ENCODE measurements around the gene GLI3.

GLI3 gene

GRCh38 chr7:42143711-42144600, 93.1 kb downstream of the GLI3 start:
- DNase-seq (ENCODE audit: low read depth), result peak; percentile 64

GRCh38 chr7:42142089-42142488, 94.9 kb downstream of the GLI3 start:
- DNase-seq (ENCODE audit: low read depth), result no peak

- DNase-seq (ENCODE audit: low read depth), result no peak
Measured at GRCh38 chr7:42139751-42140150, 97.3 kb downstream of the GLI3 start.

- no peak for DNase-seq (ENCODE audit: low read depth)
Measured at GRCh38 chr7:42138691-42139090, 98.3 kb downstream of the GLI3 start.

DNA sequence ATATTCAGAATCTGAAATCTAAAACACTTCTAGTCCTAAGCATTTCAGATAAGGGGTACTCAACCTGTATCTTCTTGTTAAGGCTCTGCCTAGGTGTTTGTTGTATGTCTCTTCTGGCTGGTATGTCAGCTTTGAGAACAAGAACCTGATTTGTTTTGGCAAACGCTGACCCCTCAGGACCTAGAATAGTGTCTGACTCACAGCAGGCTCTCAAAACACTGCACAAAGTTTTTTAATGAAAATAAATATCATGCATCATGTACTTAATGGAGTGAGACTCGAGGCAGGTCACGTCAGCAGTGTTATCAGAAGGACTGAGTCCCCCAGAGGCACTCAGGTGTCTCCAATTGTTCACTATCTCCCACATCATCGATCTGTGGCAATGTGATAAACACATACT, 99.1 kb downstream of the GLI3 start:
- DNase-seq (ENCODE audit: low read depth), result no peak

DNA sequence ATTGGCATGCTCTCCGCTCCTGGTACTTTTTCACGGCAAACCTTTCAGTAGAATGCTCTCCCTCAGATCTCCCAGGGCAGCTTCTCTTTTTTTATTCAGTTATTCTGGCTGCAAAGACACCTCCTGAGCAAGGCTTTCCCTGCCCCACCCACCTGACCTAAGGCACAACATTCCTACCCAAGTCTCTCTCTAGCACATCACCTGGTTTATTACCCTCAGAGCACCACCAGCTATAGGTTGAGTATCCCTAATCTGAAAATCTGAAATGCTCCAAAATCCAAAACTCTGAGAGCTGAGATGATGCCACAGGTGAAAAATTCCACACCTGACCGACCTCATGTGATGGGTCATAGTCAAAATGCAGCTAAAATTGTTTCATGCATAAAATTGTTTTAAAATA, 99.6 kb downstream of the GLI3 start:
- no peak for DNase-seq (ENCODE audit: low read depth)

- DNase-seq (ENCODE audit: low read depth), result no peak
Measured at GRCh38 chr7:42135728-42136127, 101.3 kb downstream of the GLI3 start.

- no peak for DNase-seq (ENCODE audit: low read depth)
Measured at GRCh38 chr7:42134276-42134876, 102.6 kb downstream of the GLI3 start.

DNA sequence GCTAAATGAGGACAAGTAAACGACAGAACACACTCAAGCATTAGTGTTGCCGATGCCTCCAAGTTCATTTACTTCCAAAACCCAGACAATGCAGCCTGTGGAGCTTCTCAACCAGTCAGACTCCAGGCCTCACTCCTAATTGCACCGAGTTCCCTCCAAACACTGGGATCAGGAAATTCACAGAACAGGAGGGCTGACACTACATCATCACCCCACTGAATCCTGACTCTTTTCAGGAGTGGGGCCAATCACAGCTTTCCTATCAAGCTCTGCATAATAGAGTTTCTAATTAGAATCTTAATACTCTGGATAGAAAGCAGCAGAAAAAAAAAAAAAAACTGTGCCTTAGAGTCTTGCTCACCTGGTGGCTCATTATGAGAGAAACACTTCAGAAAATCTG, 103.7 kb downstream of the GLI3 start:
- DNase-seq (ENCODE audit: low read depth), result no peak

DNA sequence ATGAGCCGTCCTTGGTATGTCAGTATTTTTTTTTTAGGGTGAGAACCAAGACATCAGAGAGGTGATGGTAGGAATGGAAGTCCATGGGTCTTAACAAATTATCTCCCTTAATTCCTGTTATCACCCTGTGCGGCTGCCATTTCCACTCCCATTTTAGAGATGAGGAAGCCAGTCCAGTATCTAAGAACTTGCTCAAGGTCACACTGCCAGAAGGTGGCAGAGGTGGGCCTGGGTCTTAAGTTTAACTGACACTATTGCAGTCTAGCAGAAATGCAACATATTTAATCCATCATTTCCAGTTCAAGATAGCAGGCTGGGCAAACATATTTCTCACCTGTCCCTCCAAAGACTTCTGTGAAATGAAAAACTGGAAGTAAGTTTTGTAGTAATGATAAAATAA, 108.3 kb downstream of the GLI3 start:
- DNase-seq (ENCODE audit: low read depth), result peak; percentile 16

DNA sequence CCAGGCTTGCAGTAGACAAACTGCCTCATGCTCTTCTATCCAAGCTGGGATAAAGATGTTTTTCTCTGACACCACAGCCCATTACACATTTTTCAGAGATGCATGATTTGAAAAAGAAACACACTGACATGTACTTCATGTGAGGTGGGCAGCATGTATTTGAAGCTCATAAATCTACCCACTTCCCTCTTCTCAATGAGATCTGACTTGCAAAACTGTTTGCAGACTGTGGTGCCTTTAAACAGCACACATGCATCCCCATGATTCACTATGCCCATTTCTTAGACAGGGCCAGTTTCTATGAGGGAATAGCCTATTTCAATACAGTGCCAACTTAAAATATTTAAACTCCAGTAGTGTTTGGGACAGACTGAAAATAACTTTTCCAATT, 109.8 kb downstream of the GLI3 start:
- DNase-seq (ENCODE audit: low read depth), result no peak

GRCh38 chr7:42126475-42127231, 110.4 kb downstream of the GLI3 start:
- no peak for DNase-seq (ENCODE audit: low read depth)

- no peak for DNase-seq (ENCODE audit: low read depth)
Measured at GRCh38 chr7:42125321-42125720, 111.7 kb downstream of the GLI3 start.

DNA sequence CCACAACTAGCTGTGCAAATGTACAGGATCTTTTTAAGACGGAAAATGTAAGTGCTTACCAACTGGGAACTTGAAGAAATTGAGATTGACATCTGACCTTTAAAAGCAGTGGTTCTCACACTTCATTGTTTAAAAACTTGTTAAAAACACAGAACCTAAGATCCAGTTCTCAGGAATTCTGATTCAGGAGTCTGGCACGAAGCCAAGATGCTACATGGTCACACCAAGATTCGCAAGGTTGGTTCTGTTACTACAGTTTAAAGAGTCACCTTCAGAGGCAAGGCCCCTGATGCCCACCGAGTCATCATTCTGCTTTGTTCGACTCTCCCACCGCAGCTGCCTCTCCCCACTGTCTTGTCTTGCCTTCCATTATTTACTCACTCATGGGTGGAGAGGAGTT, 113.3 kb downstream of the GLI3 start:
- no peak for DNase-seq (ENCODE audit: low read depth)

- DNase-seq (ENCODE audit: low read depth), result no peak
Measured at GRCh38 chr7:42120191-42120590, 116.8 kb downstream of the GLI3 start.

DNA sequence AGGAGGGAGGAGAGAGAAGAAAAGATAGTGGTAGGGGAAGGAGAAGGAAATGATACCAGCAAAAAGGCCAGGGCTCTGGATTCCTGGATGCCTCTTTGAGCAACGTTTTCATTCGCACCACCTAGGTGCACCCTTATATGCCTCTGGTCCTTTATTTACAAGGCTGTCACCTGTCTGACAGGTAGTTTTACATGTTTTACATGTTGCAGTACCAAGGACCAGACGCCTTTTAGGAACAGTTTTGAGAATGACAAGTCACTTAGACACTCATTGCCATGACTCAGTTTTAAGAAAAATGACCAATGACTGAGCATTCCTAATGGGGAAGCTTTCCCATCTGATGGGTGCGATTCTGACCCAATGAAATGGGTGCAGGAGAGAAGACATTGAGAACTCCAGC, 119.8 kb downstream of the GLI3 start:
- DNase-seq (ENCODE audit: low read depth), result no peak

GRCh38 chr7:42115795-42116194, 121.2 kb downstream of the GLI3 start:
- no peak for DNase-seq (ENCODE audit: low read depth)

- DNase-seq (ENCODE audit: low read depth), result no peak
Measured at GRCh38 chr7:42110333-42110732, 126.7 kb downstream of the GLI3 start.

- DNase-seq (ENCODE audit: low read depth), result no peak
Measured at GRCh38 chr7:42108803-42109528, 128.0 kb downstream of the GLI3 start.

GRCh38 chr7:42107484-42108240, 129.3 kb downstream of the GLI3 start:
- DNase-seq (ENCODE audit: low read depth), result peak; percentile 49

DNA sequence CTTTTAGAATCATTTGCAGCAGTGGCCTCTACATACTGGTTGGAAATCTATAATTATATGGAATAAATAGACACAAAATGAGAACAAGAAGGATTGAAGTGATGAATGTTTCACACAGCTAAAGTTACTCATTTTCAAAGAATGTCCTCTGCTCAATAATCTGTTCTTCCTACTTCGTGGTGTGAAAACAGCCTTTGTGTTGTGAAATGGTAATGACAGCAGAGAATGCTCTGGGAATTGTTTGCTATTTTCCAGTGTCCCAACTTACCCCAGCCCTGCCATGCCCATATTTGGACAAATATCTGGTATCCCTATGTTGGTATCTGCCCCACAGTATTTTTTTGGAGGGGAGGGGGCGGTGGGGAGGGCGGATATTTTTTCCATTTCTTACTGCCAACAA, 130.4 kb downstream of the GLI3 start:
- no peak for DNase-seq (ENCODE audit: low read depth)
